Skeletal muscle satellite cell (primary cell): ENCODE results near the gene SIX1.

Experiments
- H3K27me3 ChIP-seq: 2 replicates; pipeline ENCODE4 v1.7.0; 2013; ENCODE audit warnings: low read length; ENCODE audit not compliant: control insufficient read depth, insufficient read depth
- H3K36me3 ChIP-seq: 2 replicates; pipeline ENCODE4 v1.7.0; 2013; ENCODE audit warnings: mild to moderate bottlenecking, control low read depth, low read length; ENCODE audit not compliant: insufficient read depth
- H3K4me1 ChIP-seq: 2 replicates; pipeline ENCODE4 v1.7.0; 2013; ENCODE audit warnings: low read length; ENCODE audit not compliant: control insufficient read depth, insufficient read depth
- H3K4me2 ChIP-seq: 2 replicates; pipeline ENCODE4 v1.7.0; 2013; ENCODE audit warnings: mild to moderate bottlenecking, low read length
- H3K4me3 ChIP-seq: 2 replicates; pipeline ENCODE4 v1.7.0; 2013; ENCODE audit warnings: low read length
- H3K9ac ChIP-seq: 2 replicates; pipeline ENCODE4 v1.7.0; 2013; ENCODE audit warnings: mild to moderate bottlenecking, low read depth, low read length, moderate library complexity
- H3K9me3 ChIP-seq: replicated peaks from 2 replicates; pipeline ENCODE4 v1.7.0; 2013; ENCODE audit warnings: mild to moderate bottlenecking, control low read depth, low read length

Gene SIX1

DNA sequence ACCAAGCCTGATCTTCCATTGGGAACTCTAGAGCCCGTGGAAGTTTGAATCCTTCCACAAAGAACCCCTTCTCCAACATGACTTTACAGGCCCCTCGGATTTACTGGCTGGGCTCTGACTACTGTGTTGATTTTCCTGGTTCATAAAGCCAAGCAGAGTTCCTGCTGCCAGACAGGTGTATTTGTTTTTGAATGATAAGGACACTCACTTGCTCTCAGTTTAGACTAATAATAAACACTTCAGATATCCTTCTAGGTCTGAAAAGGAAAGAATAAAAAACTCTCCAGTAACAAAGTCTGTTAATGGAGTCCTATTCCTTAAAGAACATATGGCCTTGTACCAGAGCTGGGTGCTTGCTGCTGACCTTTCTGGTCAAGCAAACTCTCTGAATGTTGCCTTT is 31.0 kb downstream of the SIX1 start:
- peaks cover 17% of the 10 kb centered on the region for H3K4me1 ChIP-seq
- no peaks in the 10 kb centered on the region for H3K9me3 ChIP-seq
- H3K9ac ChIP-seq: no peak overlapping the region
- H3K27me3 ChIP-seq: no peaks in the 10 kb centered on the region
- no peak overlapping the region for H3K4me2 ChIP-seq
- no peak overlapping the region for H3K4me3 ChIP-seq
- H3K36me3 ChIP-seq: no peaks in the 10 kb centered on the region

DNA sequence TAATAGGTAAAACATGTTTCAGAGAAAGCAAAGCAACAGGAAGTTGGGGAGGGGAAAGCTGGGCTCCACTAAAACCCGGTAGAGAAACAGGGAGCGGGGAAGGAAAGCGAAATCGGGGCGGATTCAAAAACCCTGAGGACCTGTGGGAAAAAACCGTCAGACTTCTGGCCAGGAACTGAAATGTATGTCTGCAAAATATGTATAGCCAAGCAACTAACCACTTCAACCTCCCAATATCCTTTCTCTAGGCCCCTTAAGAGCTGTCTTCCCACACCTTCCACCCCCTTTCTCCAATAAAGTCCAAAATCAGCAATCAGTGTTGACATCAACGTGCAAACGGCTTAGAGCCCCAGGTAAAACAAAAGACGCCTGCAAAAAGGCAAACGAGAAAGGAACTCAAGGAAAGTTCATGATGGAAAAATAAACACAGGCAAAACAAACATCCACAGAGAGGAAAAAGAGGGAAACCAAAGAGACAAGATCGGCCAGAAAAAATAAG is 32.8 kb downstream of the SIX1 start:
- H3K36me3 ChIP-seq: no peaks in the 10 kb centered on the region
- no peak overlapping the region for H3K4me2 ChIP-seq
- no peaks in the 10 kb centered on the region for H3K9me3 ChIP-seq
- H3K27me3 ChIP-seq: no peaks in the 10 kb centered on the region
- no peak overlapping the region for H3K9ac ChIP-seq
- H3K4me1 ChIP-seq: peaks cover under 1% of the 10 kb centered on the region
- no peak overlapping the region for H3K4me3 ChIP-seq

DNA sequence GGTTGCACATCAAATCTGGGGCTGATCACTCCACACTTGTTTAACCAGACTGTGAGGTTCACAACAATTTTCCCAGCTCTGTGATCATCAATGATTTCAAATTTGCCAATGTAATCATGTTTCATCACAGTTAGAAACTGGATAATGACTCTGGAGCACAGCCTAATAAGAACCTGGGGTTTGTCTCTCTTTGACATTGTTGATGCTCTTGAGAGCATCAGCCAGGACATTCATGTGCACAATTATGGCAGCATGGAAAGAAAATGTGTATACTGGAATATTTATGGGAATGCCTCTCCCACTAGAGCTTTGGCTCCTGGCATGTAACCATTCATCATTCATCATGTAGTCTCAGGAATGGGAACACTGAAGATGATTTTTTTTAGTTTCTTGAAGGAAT is 47.0 kb downstream of the SIX1 start:
- H3K4me1 ChIP-seq: no peaks in the 10 kb centered on the region
- H3K27me3 ChIP-seq: no peaks in the 10 kb centered on the region
- no peak overlapping the region for H3K9ac ChIP-seq
- no peak overlapping the region for H3K4me2 ChIP-seq
- no peak overlapping the region for H3K4me3 ChIP-seq
- H3K9me3 ChIP-seq: no peaks in the 10 kb centered on the region
- H3K36me3 ChIP-seq: no peaks in the 10 kb centered on the region

DNA sequence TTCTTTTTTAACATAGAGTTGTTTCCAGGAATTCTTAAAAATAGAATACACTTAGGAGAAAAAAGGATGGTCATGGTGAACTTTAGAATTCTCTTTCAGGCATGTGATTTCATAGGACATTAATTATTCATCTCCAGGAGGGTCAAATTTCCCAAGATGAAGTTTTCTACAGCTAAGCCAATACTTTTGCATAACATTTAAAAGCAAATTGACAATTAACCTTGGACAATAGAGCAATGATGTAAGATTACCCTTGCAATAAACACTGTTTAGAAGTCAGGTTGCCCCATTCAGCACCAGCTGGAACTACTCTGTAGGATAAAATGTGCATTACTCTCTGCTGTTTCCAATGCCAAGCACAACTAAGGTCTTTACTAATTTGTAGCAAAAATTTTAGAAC is 49.5 kb downstream of the SIX1 start:
- no peak overlapping the region for H3K4me3 ChIP-seq
- no peak overlapping the region for H3K9ac ChIP-seq
- no peaks in the 10 kb centered on the region for H3K4me1 ChIP-seq
- no peaks in the 10 kb centered on the region for H3K9me3 ChIP-seq
- no peaks in the 10 kb centered on the region for H3K36me3 ChIP-seq
- no peaks in the 10 kb centered on the region for H3K27me3 ChIP-seq
- H3K4me2 ChIP-seq: no peak overlapping the region

DNA sequence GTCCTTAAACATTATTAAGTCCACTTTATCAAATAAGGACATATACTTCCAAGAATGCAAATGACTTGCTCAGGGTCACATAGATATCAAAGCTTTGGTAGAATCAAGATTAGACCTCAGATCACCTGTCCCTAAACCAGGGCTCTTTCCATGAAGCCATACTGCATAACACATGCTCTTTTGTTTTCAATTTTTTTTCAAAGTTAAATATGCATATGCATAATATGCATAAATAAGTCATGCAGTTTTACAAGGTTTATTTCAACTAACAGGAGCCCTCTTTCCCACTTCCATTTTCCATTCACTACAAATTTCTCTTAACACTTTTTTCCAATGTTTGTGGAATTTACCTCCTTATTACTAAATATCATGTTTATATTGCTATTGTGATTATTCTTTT is 53.1 kb downstream of the SIX1 start:
- Histone ChIP-seq H3K27me3 (no peaks in the 10 kb centered on the region), H3K4me1 (no peaks in the 10 kb centered on the region), H3K9me3 (no peaks in the 10 kb centered on the region), H3K4me2 (no peak overlapping the region), H3K4me3 (no peak overlapping the region), H3K36me3 (no peaks in the 10 kb centered on the region), H3K9ac (no peak overlapping the region)

DNA sequence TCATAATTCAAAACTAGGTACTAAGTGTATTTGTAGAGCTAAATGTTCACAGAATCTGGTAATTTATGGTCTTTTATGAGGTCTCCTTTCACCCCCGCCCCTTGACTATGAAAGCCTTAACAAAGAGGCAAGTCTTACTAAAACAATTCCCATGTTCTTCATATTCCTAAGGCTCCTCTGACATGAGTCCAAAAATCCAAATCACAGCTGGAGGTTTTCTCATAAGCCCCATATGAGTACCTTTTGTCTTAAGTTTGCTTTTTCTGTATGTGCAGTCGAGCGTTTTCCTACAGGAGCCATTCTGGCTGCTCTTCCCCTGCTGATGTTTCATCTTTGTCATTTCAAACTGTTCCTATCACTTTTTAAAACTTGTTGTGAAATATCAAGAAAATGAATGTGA is 55.2 kb downstream of the SIX1 start:
- H3K9ac ChIP-seq: no peak overlapping the region
- no peaks in the 10 kb centered on the region for H3K9me3 ChIP-seq
- no peaks in the 10 kb centered on the region for H3K36me3 ChIP-seq
- H3K4me2 ChIP-seq: no peak overlapping the region
- no peak overlapping the region for H3K4me3 ChIP-seq
- no peaks in the 10 kb centered on the region for H3K27me3 ChIP-seq
- peaks cover 3% of the 10 kb centered on the region for H3K4me1 ChIP-seq
